GM21423 (cell line): ENCODE data around the gene GLYAT.
"Not testable (repeated sequence)": the region's sequence is repeated elsewhere in the genome, so short reads cannot be mapped to it uniquely, and the experiment has no call there.

ENCODE experiments used
- ATAC-seq: cut with Tn5 transposase; IDR thresholded peaks from one replicate; pipeline ENCODE4 v1.9.1; 2021; ENCODE audit warnings: mild to moderate bottlenecking, moderate library complexity; ENCODE audit not compliant: unreplicated experiment

Gene GLYAT

GRCh38 chr11:58744988-58745704 lies 13.4 kb upstream of the GLYAT start:
- ATAC-seq, result no peak

DNA sequence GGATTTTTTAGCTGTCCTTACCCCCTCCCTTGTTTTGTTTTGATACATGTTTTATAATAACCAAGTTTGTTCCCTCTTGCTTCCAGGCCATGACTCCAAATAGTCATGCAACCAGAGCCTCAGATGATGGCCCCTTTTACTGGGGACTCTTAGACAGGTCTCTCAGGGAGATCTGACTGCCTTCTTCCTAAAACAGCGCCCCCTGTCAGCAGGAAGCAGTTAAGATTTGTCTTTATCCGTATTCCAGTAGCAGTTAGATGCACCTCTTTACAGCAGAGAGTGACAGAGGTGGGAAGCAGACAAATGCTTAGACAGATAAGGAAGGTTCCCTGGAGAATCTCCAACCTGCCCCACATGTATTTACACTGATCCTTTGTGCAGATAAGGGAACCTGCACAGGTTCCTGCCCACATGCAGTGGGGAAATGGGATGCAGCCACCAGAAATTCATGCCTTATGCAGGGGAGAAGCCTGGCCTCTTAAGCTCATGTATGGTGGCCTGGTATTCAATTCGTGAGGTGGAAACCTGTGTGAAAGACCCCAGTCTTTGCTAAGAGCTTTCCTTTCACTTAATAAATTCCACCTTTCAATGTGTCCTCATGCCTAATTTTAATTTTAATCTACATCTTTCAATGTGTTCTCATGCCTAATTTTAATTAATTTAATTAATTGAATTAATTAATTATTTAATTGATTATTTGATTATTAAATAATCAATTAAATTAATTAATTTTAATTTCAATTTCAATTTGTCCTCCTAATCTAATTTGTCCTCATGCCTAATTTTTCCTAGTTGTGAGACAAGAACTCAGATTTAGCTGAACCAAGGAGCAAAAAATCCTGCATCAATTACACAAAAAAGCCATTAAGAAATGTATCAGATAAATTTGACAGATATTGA lies 11.5 kb upstream of the GLYAT start:
- no peak for ATAC-seq

DNA sequence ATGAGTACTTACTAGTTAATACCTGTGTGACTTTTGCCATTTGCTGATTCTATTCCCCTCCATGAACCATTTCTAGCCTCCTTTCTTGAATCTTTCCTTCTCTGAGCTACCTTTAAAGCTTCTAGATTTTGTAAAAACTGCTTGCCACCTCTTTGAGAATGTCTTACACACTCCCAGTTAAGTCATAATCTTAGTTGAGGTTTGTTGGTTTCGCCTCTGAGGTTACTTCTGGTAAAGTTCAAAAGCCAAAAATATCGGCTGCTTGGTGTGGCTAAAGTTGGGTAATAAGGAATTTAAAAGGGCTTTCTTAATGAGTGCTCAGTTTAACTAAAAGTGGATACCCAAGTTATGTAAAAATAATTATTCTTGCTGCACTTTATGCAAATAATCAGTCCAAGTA lies 10.4 kb upstream of the GLYAT start:
- no peak for ATAC-seq

- no peak for ATAC-seq
Observed at GRCh38 chr11:58741127-58741526, 9.4 kb upstream of the GLYAT start.

DNA sequence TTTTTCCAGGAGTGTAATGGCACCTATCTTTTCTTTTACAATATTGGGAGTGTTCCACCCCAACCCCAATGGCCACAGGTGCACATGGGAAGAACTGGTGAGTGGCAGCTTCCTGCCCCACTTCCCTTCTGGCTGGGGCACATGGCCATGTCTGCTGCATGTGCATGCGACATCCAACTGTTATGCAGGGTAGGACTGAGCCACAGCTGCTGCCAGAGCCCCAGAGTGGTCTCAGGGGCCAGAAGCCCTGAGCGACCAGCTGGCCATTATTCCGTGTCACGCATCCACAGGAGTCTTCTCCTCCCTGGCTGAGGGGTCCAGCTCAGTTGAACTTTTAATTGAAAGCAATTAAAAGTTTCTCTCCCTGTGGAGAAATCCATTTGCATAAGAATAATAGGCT lies 8.7 kb upstream of the GLYAT start:
- ATAC-seq, result no peak

DNA sequence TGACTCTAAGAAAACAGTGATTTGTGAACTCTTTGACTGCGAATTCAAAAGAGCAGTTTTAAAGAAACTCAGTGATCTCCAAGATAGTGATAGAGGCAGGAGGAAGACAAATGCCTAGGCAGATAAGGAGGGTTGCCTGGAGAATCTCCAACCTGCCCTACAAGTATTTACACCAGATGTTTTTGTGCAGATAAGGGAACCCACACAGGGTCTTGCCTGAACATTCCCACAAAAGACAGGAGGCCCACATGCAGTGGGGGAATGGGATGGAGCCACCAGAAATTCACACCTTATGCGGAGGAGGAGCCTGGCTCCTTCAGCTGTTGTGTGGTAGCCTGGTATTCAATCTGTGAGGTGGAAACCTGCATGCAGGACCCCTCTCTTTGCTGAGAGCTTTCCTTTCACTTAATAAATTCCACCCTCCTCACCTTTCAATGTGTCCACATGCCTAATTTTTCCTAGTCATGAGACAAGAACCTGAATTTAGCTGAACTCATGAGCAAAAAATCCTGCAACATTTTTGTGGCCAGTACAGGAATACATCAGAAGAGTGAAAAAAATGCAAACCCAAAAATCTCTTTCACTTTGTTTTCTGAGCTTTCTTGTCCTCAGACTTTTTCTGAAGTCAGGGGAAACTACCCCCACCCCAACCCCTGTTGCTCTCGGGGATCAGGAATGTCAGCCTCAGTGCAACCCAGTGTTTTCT lies 8.1 kb upstream of the GLYAT start:
- ATAC-seq, result no peak

GRCh38 chr11:58734681-58735490 lies 3.1 kb upstream of the GLYAT start:
- ATAC-seq, result no peak

DNA sequence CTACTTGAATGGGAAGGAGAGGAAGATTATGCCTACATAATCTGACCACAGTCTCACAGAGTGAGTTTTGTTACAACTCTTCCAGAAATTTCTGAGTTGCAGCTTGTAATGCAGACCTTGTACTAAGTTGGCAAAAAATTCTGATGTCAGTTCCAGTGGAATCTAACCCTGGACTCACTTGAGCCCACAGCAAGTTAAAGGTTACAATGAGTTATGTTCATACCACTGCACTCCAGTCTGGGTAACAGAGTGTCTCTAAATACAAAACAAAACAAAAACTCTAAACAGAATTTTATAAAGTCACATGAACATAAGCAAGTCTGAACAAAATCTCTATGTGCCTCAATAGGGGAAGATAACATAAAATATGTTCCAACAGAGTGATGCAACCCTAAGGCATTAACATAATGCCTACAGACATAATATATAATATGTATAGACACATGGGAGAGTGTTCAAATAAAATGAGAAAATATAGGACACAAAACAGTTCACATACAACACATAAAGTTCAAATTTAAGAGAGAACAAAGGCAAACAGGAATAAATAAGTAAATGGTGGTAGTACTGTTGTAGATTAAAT lies 1.1 kb downstream of the GLYAT start:
- no peak for ATAC-seq

DNA sequence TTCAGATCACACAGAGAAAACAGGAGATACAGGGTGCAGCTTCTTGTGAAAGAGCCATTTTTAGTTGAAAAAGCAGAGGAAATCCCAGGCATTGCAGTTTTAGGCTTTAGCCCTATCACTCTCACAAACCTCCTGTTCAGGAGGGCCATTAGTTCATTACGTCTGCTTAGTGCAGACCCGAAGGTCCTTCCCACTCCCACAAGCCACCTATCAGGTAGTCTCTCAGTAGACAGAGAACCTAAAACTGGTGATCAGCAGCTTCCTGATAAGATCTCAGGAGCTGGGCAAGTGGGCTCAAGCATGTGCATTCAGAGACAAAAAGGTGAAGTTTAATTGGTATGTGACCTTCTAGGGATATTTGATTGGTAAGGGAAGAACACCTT lies 4.3 kb downstream of the GLYAT start:
- no peak for ATAC-seq

GRCh38 chr11:58726737-58727414 lies 4.9 kb downstream of the GLYAT start:
- ATAC-seq, result no peak

DNA sequence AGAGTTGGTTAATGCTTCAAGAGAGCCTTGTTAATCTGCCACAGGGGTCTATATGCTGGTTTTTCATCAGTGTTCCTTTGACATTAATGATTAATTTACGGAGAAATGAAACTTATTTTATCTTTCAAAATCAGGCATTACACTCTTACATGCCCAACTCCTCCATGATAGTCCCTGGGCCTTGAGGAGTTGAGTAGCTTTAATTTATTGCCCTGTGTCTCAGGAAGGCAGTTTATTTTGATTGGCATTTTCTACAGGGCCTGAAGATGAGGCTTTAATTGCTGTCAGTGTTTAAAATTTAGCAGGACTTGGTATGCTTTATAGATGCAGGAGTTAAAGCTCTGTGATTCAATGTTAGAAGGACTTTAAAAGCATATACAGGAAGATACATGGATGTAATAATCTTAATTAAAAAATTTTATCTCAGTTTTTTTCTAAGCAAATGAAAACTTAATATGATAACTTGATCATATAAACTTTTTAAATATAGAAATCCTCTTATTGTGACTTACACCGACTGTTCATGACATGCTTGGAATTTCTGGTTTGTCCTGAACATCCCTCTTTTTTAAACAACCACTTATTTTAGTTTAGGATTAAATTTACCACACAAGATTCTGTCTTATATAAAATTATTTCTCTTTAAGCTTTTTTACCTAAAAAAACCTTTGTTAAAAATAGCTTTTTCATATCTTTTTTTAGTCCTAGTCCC lies 12.2 kb downstream of the GLYAT start:
- ATAC-seq, result no peak

- no peak for ATAC-seq
Observed at GRCh38 chr11:58712531-58712930, 19.2 kb downstream of the GLYAT start.

DNA sequence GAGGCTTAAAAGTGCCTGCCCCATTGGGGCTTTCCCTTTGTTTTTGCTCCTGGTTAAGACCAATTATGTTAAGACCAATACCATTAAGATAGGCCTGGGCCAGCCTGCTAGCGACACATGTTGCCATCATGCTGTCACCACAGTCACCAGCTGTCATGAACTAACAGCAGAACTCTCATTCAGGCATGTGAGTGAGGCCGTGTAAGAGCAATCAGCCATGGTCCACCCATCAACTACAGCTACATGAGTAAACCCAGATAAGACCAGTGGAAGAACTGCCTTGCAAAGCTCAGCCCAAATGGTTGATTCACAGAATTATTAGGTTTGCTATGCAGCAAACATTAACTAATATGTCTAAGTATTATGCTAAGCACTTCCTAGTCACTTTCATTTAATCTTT lies 19.9 kb downstream of the GLYAT start:
- ATAC-seq, result no peak

DNA sequence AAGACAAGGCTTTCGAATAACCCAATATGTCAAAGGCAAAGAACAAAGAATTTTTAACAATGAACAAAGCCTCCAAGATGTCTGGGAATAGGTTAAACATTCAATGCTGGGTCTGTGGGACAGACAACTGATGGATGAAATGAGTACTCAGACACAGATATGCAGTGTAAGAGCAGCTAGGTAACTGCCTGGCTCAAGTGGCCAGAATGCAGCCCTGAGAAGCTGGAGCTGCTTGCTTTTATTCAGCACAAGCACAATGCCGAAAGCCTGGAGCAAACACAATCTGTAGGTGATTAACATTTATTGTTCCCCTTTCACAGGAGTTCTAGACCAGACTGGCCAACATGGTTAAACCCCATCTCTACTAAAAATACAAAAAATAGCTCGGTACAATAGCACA lies 24.0 kb downstream of the GLYAT start:
- ATAC-seq, result no peak

DNA sequence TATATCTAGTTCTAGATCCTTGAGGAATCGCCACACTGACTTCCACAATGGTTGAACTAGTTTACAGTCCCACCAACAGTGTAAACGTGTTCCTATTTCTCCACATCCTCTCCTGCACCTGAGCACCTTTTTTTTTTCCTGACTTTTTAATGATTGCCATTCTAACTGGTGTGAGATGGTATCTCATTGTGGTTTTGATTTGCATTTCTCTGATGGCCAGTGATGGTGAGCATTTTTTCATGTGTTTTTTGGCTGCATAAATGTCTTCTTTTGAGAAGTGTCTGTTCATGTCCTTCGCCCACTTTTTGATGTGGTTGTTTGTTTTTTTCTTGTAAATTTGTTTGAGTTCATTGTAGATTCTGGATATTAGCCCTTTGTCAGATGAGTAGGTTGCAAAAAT lies 34.9 kb downstream of the GLYAT start:
- not testable (repeated sequence) for ATAC-seq

DNA sequence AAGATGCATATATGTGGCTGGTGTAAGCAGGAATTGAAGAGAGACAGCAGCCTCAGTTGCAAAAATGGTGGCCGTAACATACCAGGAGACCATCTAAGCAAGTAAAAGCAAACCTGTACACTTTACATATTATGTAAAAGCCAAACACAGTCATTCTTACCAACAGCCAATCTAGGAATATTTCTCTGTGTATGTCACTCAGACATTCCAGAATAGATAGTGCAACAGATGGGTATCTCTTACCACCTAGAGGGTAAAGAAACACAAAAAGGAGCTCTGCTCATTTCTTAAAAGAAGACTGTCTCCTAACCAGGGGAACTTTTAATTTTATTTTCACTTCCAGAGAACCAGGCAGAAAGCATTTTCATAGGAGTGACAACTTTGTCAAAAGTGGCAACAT lies 38.7 kb downstream of the GLYAT start:
- ATAC-seq, result no peak

DNA sequence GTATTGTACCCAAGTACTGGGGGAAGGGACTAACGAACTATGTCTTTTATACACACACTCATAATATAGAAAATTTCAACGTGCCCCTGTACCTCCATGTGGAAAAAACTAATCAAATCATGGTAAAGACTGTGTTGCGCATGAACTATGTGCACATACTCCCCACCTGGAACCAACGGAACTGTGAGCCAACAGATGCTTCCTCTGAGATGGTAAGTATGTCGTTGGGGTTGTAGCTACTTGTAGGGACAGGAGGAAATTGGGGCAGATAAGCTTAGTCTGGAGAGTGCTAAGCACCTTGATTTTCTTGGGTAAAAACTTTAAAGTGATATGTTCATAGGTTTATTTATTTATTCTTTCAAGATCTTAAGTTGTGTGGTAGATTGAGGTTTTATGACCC lies 40.1 kb downstream of the GLYAT start:
- no peak for ATAC-seq

DNA sequence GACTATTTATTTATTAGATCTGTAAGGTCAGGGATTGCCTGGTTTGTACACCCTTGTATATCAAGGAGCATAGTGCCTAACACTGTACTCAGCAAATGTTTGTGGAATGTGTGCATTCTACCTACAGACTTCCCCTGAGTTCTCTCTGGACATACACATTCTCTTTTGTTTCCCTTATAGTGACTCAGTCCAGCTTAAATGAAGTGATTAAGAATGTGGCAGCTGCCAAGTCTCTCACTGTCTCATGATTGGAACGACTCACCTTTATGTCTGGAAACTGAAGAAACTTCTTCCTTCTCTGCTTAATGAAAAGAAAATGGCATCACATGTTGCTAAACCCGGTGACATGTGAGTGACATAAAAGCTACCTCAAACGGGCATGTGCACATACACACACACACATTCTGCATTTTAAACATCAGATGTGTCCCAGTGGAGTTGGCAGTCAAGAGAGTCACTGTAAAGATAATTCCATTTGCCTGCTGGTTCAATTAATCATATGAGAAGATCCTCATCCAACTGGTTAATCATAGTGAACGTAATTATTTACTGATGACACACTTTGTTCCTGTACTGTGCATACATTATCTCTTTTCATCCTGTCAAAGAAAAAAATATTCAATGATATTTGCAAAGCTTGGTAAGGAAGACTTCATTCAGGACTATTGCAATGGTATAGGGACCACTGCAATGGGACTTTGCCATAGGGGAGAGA lies 42.8 kb downstream of the GLYAT start:
- ATAC-seq, result no peak
